Neural progenitor cell (in vitro differentiated cells): ENCODE measurements around the gene FAM50B. TPM values are rescaled to one million over a fixed set of nuclear protein-coding genes. Genes with fewer than 3 reads are reported as not detected.

Experiments
- DNase-seq: peaks from one replicate; pipeline ENCODE4 v3.0.0-alpha.2; 2016; ENCODE audit warnings: low spot score
- H2AFZ ChIP-seq: fragments of 200-600 bp; sonication (generic); replicated peaks from 2 replicates; pipeline ENCODE4 v1.6.1; 2016; ENCODE audit warnings: antibody characterized with exemption
- H3F3A ChIP-seq: fragments of 200-600 bp; sonication (generic); 2 replicates; pipeline ENCODE4 v1.6.1; 2016; ENCODE audit warnings: antibody characterized with exemption, low read depth
- H3K27ac ChIP-seq: fragments of 200-600 bp; sonication (generic); 2 replicates; pipeline ENCODE4 v1.5.1; 2016; ENCODE audit warnings: mild to moderate bottlenecking
- H3K27me3 ChIP-seq: fragments of 200-600 bp; sonication (generic); 2 replicates; pipeline ENCODE4 v1.6.1; 2016; ENCODE audit warnings: mild to moderate bottlenecking, moderate library complexity
- H3K36me3 ChIP-seq: fragments of 200-600 bp; sonication (generic); 2 replicates; pipeline ENCODE4 v1.5.1; 2016
- H3K4me1 ChIP-seq: fragments of 200-600 bp; sonication (generic); 2 replicates; pipeline ENCODE4 v1.6.1; 2016; ENCODE audit warnings: mixed run types
- H3K4me2 ChIP-seq: fragments of 200-600 bp; sonication (generic); 2 replicates; pipeline ENCODE4 v1.6.1; 2016
- H3K4me3 ChIP-seq: fragments of 200-600 bp; sonication (generic); 2 replicates; pipeline ENCODE4 v1.5.1; 2016
- H3K79me2 ChIP-seq: fragments of 200-600 bp; sonication (generic); 2 replicates; pipeline ENCODE4 v1.6.1; 2016; ENCODE audit warnings: low read depth
- H3K9ac ChIP-seq: fragments of 200-600 bp; sonication (generic); 2 replicates; pipeline ENCODE4 v1.6.1; 2016
- H3K9me3 ChIP-seq: fragments of 200-600 bp; sonication (generic); 2 replicates; pipeline ENCODE4 v1.5.1; 2016; ENCODE audit warnings: low read depth
- H4K20me1 ChIP-seq: fragments of 200-600 bp; sonication (generic); 2 replicates; pipeline ENCODE4 v1.6.1; 2016; ENCODE audit warnings: low read depth
- H3K27ac Mint-ChIP-seq: 3 replicates; pipeline ENCODE4 v1.8.0; 2021; ENCODE audit warnings: mixed read lengths
- H3K27me3 Mint-ChIP-seq: 2 replicates; pipeline ENCODE4 v1.8.0; 2022; ENCODE audit warnings: low read depth, mild to moderate bottlenecking, inconsistent platforms, moderate library complexity, mixed read lengths; ENCODE audit not compliant: insufficient read depth
- H3K36me3 Mint-ChIP-seq: 3 replicates; pipeline ENCODE4 v1.8.0; 2021; ENCODE audit warnings: mixed read lengths
- H3K4me1 Mint-ChIP-seq: 3 replicates; pipeline ENCODE4 v1.8.0; 2021; ENCODE audit warnings: mixed read lengths
- H3K4me3 Mint-ChIP-seq: 3 replicates; pipeline ENCODE4 v1.8.0; 2021; ENCODE audit warnings: mild to moderate bottlenecking, moderate library complexity, mixed read lengths
- H3K9me3 Mint-ChIP-seq: 3 replicates; pipeline ENCODE4 v1.8.0; 2020; ENCODE audit warnings: mixed read lengths
- CTCF ChIP-seq: fragments of 200-600 bp; sonication (generic); IDR thresholded peaks from 2 replicates; pipeline ENCODE4 v1.5.1; 2017; ENCODE audit warnings: antibody characterized with exemption, mild to moderate bottlenecking
- EZH2 ChIP-seq: fragments of 200-600 bp; sonication (generic); IDR thresholded peaks from 2 replicates; pipeline ENCODE4 v1.6.1; 2017; ENCODE audit warnings: antibody characterized with exemption, mild to moderate bottlenecking, moderate library complexity
- EZH2phosphoT487 ChIP-seq: fragments of 200-600 bp; sonication (generic); IDR thresholded peaks from 2 replicates; pipeline ENCODE4 v1.6.1; 2017; ENCODE audit warnings: antibody characterized with exemption
- total RNA-seq: library from RNA; depleted of rRNA; stranded (reverse); fragments of >200 nt; gene quantifications from 2 replicates; pipeline ENCODE4 v1.2.3, GENCODE V29; 2015; ENCODE audit warnings: low replicate concordance

FAM50B gene
- total RNA-seq, 1 donor from 2014 or later, result 2.8 TPM

- no peak overlapping the region for H3K4me3 ChIP-seq
- no peaks in the 10 kb centered on the region for H3F3A ChIP-seq
- no peaks in the 10 kb centered on the region for H3K79me2 ChIP-seq
- H3K4me1 ChIP-seq, result no peaks in the 10 kb centered on the region
- Mint-ChIP-seq H3K36me3 (no peaks in the 10 kb centered on the region), H3K4me1 (peaks cover 2% of the 10 kb centered on the region), H3K4me3 (no peak overlapping the region), H3K27me3 (peaks cover 10% of the 10 kb centered on the region), H3K9me3 (no peaks in the 10 kb centered on the region), H3K27ac (no peak overlapping the region)
- H3K9ac ChIP-seq, result no peak overlapping the region
- H3K9me3 ChIP-seq, result no peaks in the 10 kb centered on the region
- no peak for TF ChIP-seq CTCF
- no peak for TF ChIP-seq EZH2
- TF ChIP-seq EZH2phosphoT487, result no peak
- no peaks in the 10 kb centered on the region for H3K36me3 ChIP-seq
- no peak overlapping the region for H2AFZ ChIP-seq
- no peak for DNase-seq
- H3K27ac ChIP-seq, result no peak overlapping the region
- no peaks in the 10 kb centered on the region for H4K20me1 ChIP-seq
- H3K4me2 ChIP-seq, result no peak overlapping the region
- no peaks in the 10 kb centered on the region for H3K27me3 ChIP-seq
These were observed 26.3 kb downstream of the FAM50B start for GRCh38 chr6:3875486-3875885.

- Histone ChIP-seq H3K9me3 (no peaks in the 10 kb centered on the region), H3K36me3 (no peaks in the 10 kb centered on the region), H3K4me1 (no peaks in the 10 kb centered on the region), H3K27me3 (no peaks in the 10 kb centered on the region), H3K27ac (no peak overlapping the region), H4K20me1 (no peaks in the 10 kb centered on the region), H3F3A (no peaks in the 10 kb centered on the region), H3K9ac (no peak overlapping the region), H3K4me3 (no peak overlapping the region), H3K79me2 (no peaks in the 10 kb centered on the region), H3K4me2 (no peak overlapping the region), H2AFZ (no peak overlapping the region)
- Mint-ChIP-seq H3K4me3 (no peak overlapping the region), H3K9me3 (peaks cover under 1% of the 10 kb centered on the region), H3K4me1 (peaks cover 5% of the 10 kb centered on the region), H3K27ac (no peak overlapping the region), H3K36me3 (no peaks in the 10 kb centered on the region), H3K27me3 (peaks cover 8% of the 10 kb centered on the region)
- DNase-seq, result no peak
- TF ChIP-seq CTCF (no peak), EZH2 (no peak), EZH2phosphoT487 (no peak)
These were observed 26.9 kb downstream of the FAM50B start for GRCh38 chr6:3876101-3876500.

- Histone ChIP-seq H3K36me3 (no peaks in the 10 kb centered on the region), H3K27ac (no peak overlapping the region), H2AFZ (no peak overlapping the region), H3K9me3 (no peaks in the 10 kb centered on the region), H3K79me2 (no peaks in the 10 kb centered on the region), H4K20me1 (no peaks in the 10 kb centered on the region), H3K4me3 (no peak overlapping the region), H3K4me2 (no peak overlapping the region), H3K9ac (no peak overlapping the region), H3K4me1 (no peaks in the 10 kb centered on the region), H3K27me3 (no peaks in the 10 kb centered on the region), H3F3A (no peaks in the 10 kb centered on the region)
- Mint-ChIP-seq H3K4me3 (no peak overlapping the region), H3K4me1 (peaks cover 9% of the 10 kb centered on the region), H3K27ac (no peak overlapping the region), H3K36me3 (no peaks in the 10 kb centered on the region), H3K9me3 (peaks cover 8% of the 10 kb centered on the region), H3K27me3 (peaks cover 10% of the 10 kb centered on the region)
- no peak for DNase-seq
- TF ChIP-seq EZH2, result no peak
- no peak for TF ChIP-seq EZH2phosphoT487
- no peak for TF ChIP-seq CTCF
These were observed 27.7 kb downstream of the FAM50B start for GRCh38 chr6:3876866-3877265.
